Measurements from ENCODE around the gene MAP4.
"Not testable (repeated sequence)": the region's sequence is repeated elsewhere in the genome, so short reads cannot be mapped to it uniquely, and the experiment has no call there.

MAP4 gene

GRCh38 chr3:47895241-47895640, 121.0 kb downstream of the MAP4 start:
- no peak for DNase-seq (ENCODE audit: low read depth)

GRCh38 chr3:47892286-47893040, 123.8 kb downstream of the MAP4 start:
- no peak for DNase-seq (ENCODE audit: low read depth)

GRCh38 chr3:47891613-47892005, 124.6 kb downstream of the MAP4 start:
- no peak for DNase-seq (ENCODE audit: low read depth)

- DNase-seq (ENCODE audit: low read depth) = no peak
These were observed 125.2 kb downstream of the MAP4 start for GRCh38 chr3:47890828-47891612.

- no peak for DNase-seq (ENCODE audit: low read depth)
These were observed 125.9 kb downstream of the MAP4 start for GRCh38 chr3:47890126-47890827.

GRCh38 chr3:47888986-47889757, 127.0 kb downstream of the MAP4 start:
- DNase-seq (ENCODE audit: low read depth) = no peak

- not testable (repeated sequence) for DNase-seq (ENCODE audit: low read depth)
These were observed 128.2 kb downstream of the MAP4 start for GRCh38 chr3:47887991-47888390.

GRCh38 chr3:47885168-47885567, 131.0 kb downstream of the MAP4 start:
- no peak for DNase-seq (ENCODE audit: low read depth)

GRCh38 chr3:47884603-47885002, 131.6 kb downstream of the MAP4 start:
- no peak for DNase-seq (ENCODE audit: low read depth)

- DNase-seq (ENCODE audit: low read depth) = no peak
These were observed 133.9 kb downstream of the MAP4 start for GRCh38 chr3:47882338-47882737.

GRCh38 chr3:47877719-47878118, 138.5 kb downstream of the MAP4 start:
- no peak for DNase-seq (ENCODE audit: low read depth)

GRCh38 chr3:47877290-47877689, 138.9 kb downstream of the MAP4 start:
- no peak for DNase-seq (ENCODE audit: low read depth)

- DNase-seq (ENCODE audit: low read depth) = no peak
These were observed 141.3 kb downstream of the MAP4 start for GRCh38 chr3:47874913-47875312.

- no peak for DNase-seq (ENCODE audit: low read depth)
These were observed 141.8 kb downstream of the MAP4 start for GRCh38 chr3:47874438-47874837.

GRCh38 chr3:47872916-47873315, 143.3 kb downstream of the MAP4 start:
- no peak for DNase-seq (ENCODE audit: low read depth)

GRCh38 chr3:47871389-47871788, 144.8 kb downstream of the MAP4 start:
- DNase-seq (ENCODE audit: low read depth) = no peak

- no peak for DNase-seq (ENCODE audit: low read depth)
These were observed 145.4 kb downstream of the MAP4 start for GRCh38 chr3:47870702-47871260.

- no peak for DNase-seq (ENCODE audit: low read depth)
These were observed 146.1 kb downstream of the MAP4 start for GRCh38 chr3:47870156-47870555.

GRCh38 chr3:47868306-47868705, 147.9 kb downstream of the MAP4 start:
- no peak for DNase-seq (ENCODE audit: low read depth)

GRCh38 chr3:47867451-47868044, 148.7 kb downstream of the MAP4 start:
- DNase-seq (ENCODE audit: low read depth) = no peak

- no peak for DNase-seq (ENCODE audit: low read depth)
These were observed 151.0 kb downstream of the MAP4 start for GRCh38 chr3:47865192-47865591.

All from stimulated activated CD8-positive, alpha-beta memory T cell treated with anti-CD3 and anti-CD28 coated beads, Interleukin-15, amount 100 ng/mL, for 1 hour (primary cell).